ENCODE results near the gene CACNA1H. TPM values are rescaled to one million over a fixed set of nuclear protein-coding genes. Genes with fewer than 3 reads are reported as not detected.

Gene CACNA1H
- total RNA-seq, 1 donor from 2014 or later, result 26.1 TPM

DNA sequence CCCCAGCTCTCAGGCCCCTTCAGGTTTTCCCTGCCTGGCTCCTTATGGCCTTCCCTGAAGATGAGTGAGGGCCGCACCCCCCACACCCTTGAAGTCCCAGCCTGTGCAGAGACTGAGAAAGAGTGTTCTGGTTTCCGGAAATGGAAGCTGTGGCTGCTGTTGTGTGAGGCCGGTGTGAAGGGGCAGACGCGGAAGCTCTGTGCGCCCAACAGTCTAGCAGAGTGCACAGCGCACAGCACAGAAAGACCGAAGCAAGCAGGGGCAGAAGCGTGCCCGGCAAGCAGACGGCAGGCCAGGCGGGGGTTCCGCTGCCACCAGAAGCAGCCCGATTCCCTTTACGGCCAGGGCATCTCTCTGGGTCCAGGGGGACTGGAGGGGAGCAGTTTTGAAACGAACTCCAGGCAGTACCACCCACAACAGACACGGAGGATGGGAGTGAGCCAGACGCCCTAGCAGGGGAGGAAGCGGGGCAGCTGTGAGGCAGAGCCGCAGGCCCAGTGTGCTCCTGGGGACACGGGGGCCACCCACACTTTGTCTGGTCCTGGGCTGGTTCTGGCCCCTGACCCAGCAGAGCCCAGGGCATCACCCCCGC lies 55.4 kb downstream of the CACNA1H start:
- Histone ChIP-seq H3K27ac (ENCODE audit: low read depth, low read length) (no peak overlapping the region), H3K4me1 (ENCODE audit: control insufficient read depth in 3 of 3, insufficient read depth in 3 of 3, low read length in 3 of 3) (no peaks in the 10 kb centered on the region), H3K36me3 (ENCODE audit: control insufficient read depth in 3 of 3, insufficient read depth in 3 of 3, low read length in 3 of 3) (no peaks in the 10 kb centered on the region), H3K9me3 (ENCODE audit: control insufficient read depth in 3 of 3, low read length in 3 of 3) (no peaks in the 10 kb centered on the region), H3K4me3 (ENCODE audit: low read length in 3 of 3) (no peak overlapping the region), H3K27me3 (ENCODE audit: control insufficient read depth in 3 of 3, insufficient read depth in 3 of 3, low read length in 3 of 3) (peaks cover 13 to 18% (median 13%) of the 10 kb centered on the region in 3 donors), H3K9ac (ENCODE audit: low read depth in 1 of 3, low read length in 3 of 3) (no peak overlapping the region)

GRCh38 chr16:1209081-1209480 lies 56.2 kb downstream of the CACNA1H start:
- H3K4me3 ChIP-seq (ENCODE audit: low read length in 3 of 3), result no peak overlapping the region
- peaks cover 13 to 18% (median 13%) of the 10 kb centered on the region in 3 donors for H3K27me3 ChIP-seq (ENCODE audit: control insufficient read depth in 3 of 3, insufficient read depth in 3 of 3, low read length in 3 of 3)
- H3K9me3 ChIP-seq (ENCODE audit: control insufficient read depth in 3 of 3, low read length in 3 of 3), result no peaks in the 10 kb centered on the region
- no peak overlapping the region for H3K9ac ChIP-seq (ENCODE audit: low read depth in 1 of 3, low read length in 3 of 3)
- no peaks in the 10 kb centered on the region for H3K4me1 ChIP-seq (ENCODE audit: control insufficient read depth in 3 of 3, insufficient read depth in 3 of 3, low read length in 3 of 3)
- H3K36me3 ChIP-seq (ENCODE audit: control insufficient read depth in 3 of 3, insufficient read depth in 3 of 3, low read length in 3 of 3), result no peaks in the 10 kb centered on the region
- H3K27ac ChIP-seq (ENCODE audit: low read depth, low read length), result no peak overlapping the region

DNA sequence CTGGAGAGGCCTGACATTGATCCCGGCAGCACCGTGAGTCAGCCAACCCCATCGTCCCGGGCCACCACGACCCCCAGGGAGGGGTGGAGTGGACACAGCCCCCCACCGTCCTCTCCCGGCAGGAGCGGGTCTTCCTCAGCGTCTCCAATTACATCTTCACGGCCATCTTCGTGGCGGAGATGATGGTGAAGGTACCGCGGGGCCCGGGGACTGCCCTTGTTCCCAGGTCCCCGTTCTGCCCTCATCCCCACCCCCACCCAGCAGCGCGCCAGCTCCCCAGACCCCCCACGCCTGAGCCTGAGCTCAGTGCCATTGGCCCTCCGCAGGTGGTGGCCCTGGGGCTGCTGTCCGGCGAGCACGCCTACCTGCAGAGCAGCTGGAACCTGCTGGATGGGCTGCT lies 57.6 kb downstream of the CACNA1H start:
- no peaks in the 10 kb centered on the region for H3K36me3 ChIP-seq (ENCODE audit: control insufficient read depth in 3 of 3, insufficient read depth in 3 of 3, low read length in 3 of 3)
- H3K4me1 ChIP-seq (ENCODE audit: control insufficient read depth in 3 of 3, insufficient read depth in 3 of 3, low read length in 3 of 3), result no peaks in the 10 kb centered on the region

DNA sequence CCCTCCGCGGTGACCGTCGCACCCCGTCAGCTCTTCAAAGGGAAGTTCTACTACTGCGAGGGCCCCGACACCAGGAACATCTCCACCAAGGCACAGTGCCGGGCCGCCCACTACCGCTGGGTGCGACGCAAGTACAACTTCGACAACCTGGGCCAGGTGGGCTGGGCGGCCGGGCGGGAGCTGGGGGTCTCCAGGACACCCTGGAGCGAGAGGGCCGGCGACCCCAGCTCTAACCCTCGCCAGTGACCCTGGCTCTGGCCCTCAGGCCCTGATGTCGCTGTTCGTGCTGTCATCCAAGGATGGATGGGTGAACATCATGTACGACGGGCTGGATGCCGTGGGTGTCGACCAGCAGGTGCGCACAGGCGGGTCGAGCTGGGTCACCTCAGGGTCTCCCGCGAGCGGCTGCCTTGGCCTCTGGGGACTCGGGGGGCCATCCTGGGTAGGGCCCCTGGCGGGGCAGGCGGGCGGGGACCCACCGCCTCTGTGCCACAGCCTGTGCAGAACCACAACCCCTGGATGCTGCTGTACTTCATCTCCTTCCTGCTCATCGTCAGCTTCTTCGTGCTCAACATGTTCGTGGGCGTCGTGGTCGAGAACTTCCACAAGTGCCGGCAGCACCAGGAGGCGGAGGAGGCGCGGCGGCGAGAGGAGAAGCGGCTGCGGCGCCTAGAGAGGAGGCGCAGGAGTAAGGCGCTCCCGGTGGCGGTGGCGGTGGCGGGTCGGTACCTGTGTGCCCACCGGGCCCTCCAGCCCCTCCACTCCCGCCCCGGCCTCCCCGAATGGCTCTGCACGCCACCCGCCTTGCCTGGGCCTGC lies 58.8 kb downstream of the CACNA1H start:
- no peaks in the 10 kb centered on the region for H3K36me3 ChIP-seq (ENCODE audit: control insufficient read depth in 3 of 3, insufficient read depth in 3 of 3, low read length in 3 of 3)
- H3K4me3 ChIP-seq (ENCODE audit: low read length in 3 of 3), result no peak overlapping the region
- H3K27ac ChIP-seq (ENCODE audit: low read depth, low read length), result no peak overlapping the region
- H3K9me3 ChIP-seq (ENCODE audit: control insufficient read depth in 3 of 3, low read length in 3 of 3), result no peaks in the 10 kb centered on the region
- H3K9ac ChIP-seq (ENCODE audit: low read depth in 1 of 3, low read length in 3 of 3), result no peak overlapping the region
- peaks cover 7 to 10% (median 9%) of the 10 kb centered on the region in 3 donors for H3K27me3 ChIP-seq (ENCODE audit: control insufficient read depth in 3 of 3, insufficient read depth in 3 of 3, low read length in 3 of 3)
- no peaks in the 10 kb centered on the region for H3K4me1 ChIP-seq (ENCODE audit: control insufficient read depth in 3 of 3, insufficient read depth in 3 of 3, low read length in 3 of 3)

More for the DNA sequence above, 57.6 kb downstream of the CACNA1H start:
- no peak overlapping the region for H3K27ac ChIP-seq (ENCODE audit: low read depth, low read length)
- no peaks in the 10 kb centered on the region for H3K9me3 ChIP-seq (ENCODE audit: control insufficient read depth in 3 of 3, low read length in 3 of 3)
- no peak overlapping the region for H3K9ac ChIP-seq (ENCODE audit: low read depth in 1 of 3, low read length in 3 of 3)
- no peak overlapping the region for H3K4me3 ChIP-seq (ENCODE audit: low read length in 3 of 3)
- peaks cover 9 to 10% (median 10%) of the 10 kb centered on the region in 3 donors for H3K27me3 ChIP-seq (ENCODE audit: control insufficient read depth in 3 of 3, insufficient read depth in 3 of 3, low read length in 3 of 3)

DNA sequence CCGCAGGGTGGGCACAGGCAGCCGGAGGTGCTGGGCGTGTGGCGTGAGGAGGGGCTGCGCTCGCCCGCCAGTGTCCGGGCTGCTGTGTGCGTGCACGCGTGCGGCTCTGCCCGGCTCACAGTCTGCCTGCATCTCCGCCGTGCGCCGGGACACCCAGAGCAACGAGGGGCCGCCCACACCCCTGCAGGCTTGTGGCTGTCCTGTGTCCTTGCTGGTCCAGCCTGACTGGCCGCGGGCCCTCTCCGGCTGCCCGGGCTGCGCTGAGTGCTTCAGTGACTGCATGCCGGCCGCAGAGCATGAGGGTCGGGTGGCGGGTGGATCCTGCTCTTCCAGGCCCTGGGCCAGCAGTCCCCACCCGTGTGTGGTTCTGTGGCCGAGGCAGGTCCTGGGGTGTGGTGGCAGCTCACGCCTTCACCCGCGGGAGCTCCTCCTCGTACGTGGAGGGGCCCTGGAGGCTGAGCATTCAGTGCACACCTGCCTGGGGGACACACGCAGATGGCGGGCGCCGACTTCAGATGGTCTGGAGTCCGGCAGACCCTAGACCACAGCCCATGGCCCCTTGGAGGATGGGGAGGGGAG lies 59.8 kb downstream of the CACNA1H start:
- Histone ChIP-seq H3K27me3 (ENCODE audit: control insufficient read depth in 3 of 3, insufficient read depth in 3 of 3, low read length in 3 of 3) (peaks cover 2 to 10% (median 6%) of the 10 kb centered on the region in 3 donors), H3K4me3 (ENCODE audit: low read length in 3 of 3) (no peak overlapping the region), H3K9me3 (ENCODE audit: control insufficient read depth in 3 of 3, low read length in 3 of 3) (no peaks in the 10 kb centered on the region), H3K27ac (ENCODE audit: low read depth, low read length) (no peak overlapping the region), H3K9ac (ENCODE audit: low read depth in 1 of 3, low read length in 3 of 3) (no peak overlapping the region), H3K4me1 (ENCODE audit: control insufficient read depth in 3 of 3, insufficient read depth in 3 of 3, low read length in 3 of 3) (no peaks in the 10 kb centered on the region), H3K36me3 (ENCODE audit: control insufficient read depth in 3 of 3, insufficient read depth in 3 of 3, low read length in 3 of 3) (no peaks in the 10 kb centered on the region)

DNA sequence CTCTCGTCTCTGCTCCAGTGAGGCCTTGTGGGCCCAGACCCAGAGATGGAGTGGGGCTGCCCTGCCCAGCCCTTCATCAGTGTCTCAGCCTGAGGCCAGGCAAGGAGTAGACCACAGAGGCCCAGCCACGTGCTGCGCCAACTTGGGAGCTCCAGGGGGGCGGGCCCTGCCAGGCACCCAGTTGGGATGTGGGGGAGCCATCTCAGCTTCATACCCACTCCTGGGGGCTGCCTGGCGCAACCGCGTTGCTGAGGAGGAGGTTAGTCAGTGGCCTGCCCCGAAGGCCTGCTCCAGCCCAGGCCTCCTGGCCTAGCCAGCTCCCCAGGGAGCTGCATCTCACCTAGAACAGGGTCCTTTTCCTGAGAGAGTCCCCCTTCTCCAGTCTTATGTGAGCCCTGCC lies 60.3 kb downstream of the CACNA1H start:
- no peak overlapping the region for H3K27ac ChIP-seq (ENCODE audit: low read depth, low read length)

GRCh38 chr16:1213796-1214372 lies 61.0 kb downstream of the CACNA1H start:
- no peak overlapping the region for H3K9ac ChIP-seq (ENCODE audit: low read depth in 1 of 3, low read length in 3 of 3)

More for the DNA sequence above, 60.3 kb downstream of the CACNA1H start:
- no peak overlapping the region for H3K4me3 ChIP-seq (ENCODE audit: low read length in 3 of 3)
- H3K9ac ChIP-seq (ENCODE audit: low read depth in 1 of 3, low read length in 3 of 3), result no peak overlapping the region
- H3K27me3 ChIP-seq (ENCODE audit: control insufficient read depth in 3 of 3, insufficient read depth in 3 of 3, low read length in 3 of 3), result peaks cover 0 to 12% (median 6%) of the 10 kb centered on the region in 3 donors
- no peaks in the 10 kb centered on the region for H3K4me1 ChIP-seq (ENCODE audit: control insufficient read depth in 3 of 3, insufficient read depth in 3 of 3, low read length in 3 of 3)
- H3K36me3 ChIP-seq (ENCODE audit: control insufficient read depth in 3 of 3, insufficient read depth in 3 of 3, low read length in 3 of 3), result no peaks in the 10 kb centered on the region
- no peaks in the 10 kb centered on the region for H3K9me3 ChIP-seq (ENCODE audit: control insufficient read depth in 3 of 3, low read length in 3 of 3)

DNA sequence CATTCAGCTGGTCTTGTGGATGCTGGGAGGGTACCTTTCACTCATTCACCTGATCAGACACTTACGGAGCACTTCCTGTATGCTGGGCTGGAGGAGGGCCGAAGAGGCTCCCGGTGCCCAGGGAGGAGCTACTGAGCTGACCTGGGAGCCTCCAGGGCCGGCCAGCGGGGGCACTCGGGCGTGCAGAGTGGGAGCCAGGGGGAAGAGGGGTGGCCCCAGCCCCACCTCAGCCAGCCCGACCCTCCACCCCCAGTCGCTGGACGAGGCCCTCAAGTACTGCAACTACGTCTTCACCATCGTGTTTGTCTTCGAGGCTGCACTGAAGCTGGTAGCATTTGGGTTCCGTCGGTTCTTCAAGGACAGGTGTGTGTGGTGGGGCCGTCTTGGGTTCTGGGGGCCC lies 61.8 kb downstream of the CACNA1H start:
- no peak overlapping the region for H3K4me3 ChIP-seq (ENCODE audit: low read length in 3 of 3)
- H3K27me3 ChIP-seq (ENCODE audit: control insufficient read depth in 3 of 3, insufficient read depth in 3 of 3, low read length in 3 of 3), result peaks cover 0 to 9% (median 6%) of the 10 kb centered on the region in 3 donors
- H3K36me3 ChIP-seq (ENCODE audit: control insufficient read depth in 3 of 3, insufficient read depth in 3 of 3, low read length in 3 of 3), result no peaks in the 10 kb centered on the region
- no peak overlapping the region for H3K27ac ChIP-seq (ENCODE audit: low read depth, low read length)
- no peaks in the 10 kb centered on the region for H3K9me3 ChIP-seq (ENCODE audit: control insufficient read depth in 3 of 3, low read length in 3 of 3)
- no peaks in the 10 kb centered on the region for H3K4me1 ChIP-seq (ENCODE audit: control insufficient read depth in 3 of 3, insufficient read depth in 3 of 3, low read length in 3 of 3)
- H3K9ac ChIP-seq (ENCODE audit: low read depth in 1 of 3, low read length in 3 of 3), result no peak overlapping the region

More at GRCh38 chr16:1213796-1214372, 61.0 kb downstream of the CACNA1H start:
- Histone ChIP-seq H3K4me3 (ENCODE audit: low read length in 3 of 3) (no peak overlapping the region), H3K9me3 (ENCODE audit: control insufficient read depth in 3 of 3, low read length in 3 of 3) (no peaks in the 10 kb centered on the region), H3K36me3 (ENCODE audit: control insufficient read depth in 3 of 3, insufficient read depth in 3 of 3, low read length in 3 of 3) (no peaks in the 10 kb centered on the region), H3K4me1 (ENCODE audit: control insufficient read depth in 3 of 3, insufficient read depth in 3 of 3, low read length in 3 of 3) (no peaks in the 10 kb centered on the region), H3K27me3 (ENCODE audit: control insufficient read depth in 3 of 3, insufficient read depth in 3 of 3, low read length in 3 of 3) (peaks cover 0 to 11% (median 6%) of the 10 kb centered on the region in 3 donors), H3K27ac (ENCODE audit: low read depth, low read length) (no peak overlapping the region)

DNA sequence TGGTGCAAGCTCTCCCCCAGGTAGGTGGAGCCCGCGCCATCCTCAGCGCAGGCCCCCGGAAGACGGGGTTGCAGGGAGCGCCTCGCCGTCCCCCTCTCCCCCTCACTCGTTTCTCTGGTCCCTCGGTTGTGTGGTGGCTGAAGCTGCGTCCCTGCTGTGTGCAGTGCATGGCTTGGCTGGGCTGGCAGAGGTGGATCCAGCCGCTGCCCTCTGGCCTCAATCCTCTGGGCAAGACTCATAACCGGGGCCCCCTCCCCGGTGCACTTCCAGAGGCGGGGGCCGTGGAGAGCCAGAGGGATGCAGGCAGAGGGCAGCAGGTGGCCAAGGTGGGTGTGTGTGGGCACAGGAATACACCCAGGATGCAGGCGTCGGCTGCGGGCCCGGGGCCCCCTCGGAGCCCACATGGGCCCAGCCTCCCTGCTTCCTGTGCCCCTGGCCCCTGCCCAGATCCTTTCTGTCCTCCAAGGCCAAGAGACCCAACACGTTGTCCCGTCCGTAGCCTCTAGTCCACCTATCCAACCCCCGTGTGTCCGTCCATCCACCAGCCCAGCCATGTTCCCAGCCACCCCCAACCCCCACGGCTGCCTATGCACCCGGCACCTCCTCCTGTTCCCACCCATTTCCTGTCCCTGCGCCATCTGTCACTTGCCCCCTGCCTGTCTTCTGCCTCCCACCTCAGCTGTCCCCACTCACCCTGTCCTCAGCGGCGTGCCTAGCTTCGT lies 62.8 kb downstream of the CACNA1H start:
- H3K27me3 ChIP-seq (ENCODE audit: control insufficient read depth in 3 of 3, insufficient read depth in 3 of 3, low read length in 3 of 3), result peaks cover 0 to 8% (median 6%) of the 10 kb centered on the region in 3 donors
- no peak overlapping the region for H3K4me3 ChIP-seq (ENCODE audit: low read length in 3 of 3)
- H3K27ac ChIP-seq (ENCODE audit: low read depth, low read length), result no peak overlapping the region
- H3K9ac ChIP-seq (ENCODE audit: low read depth in 1 of 3, low read length in 3 of 3), result no peak overlapping the region
- H3K4me1 ChIP-seq (ENCODE audit: control insufficient read depth in 3 of 3, insufficient read depth in 3 of 3, low read length in 3 of 3), result no peaks in the 10 kb centered on the region
- H3K36me3 ChIP-seq (ENCODE audit: control insufficient read depth in 3 of 3, insufficient read depth in 3 of 3, low read length in 3 of 3), result no peaks in the 10 kb centered on the region
- no peaks in the 10 kb centered on the region for H3K9me3 ChIP-seq (ENCODE audit: control insufficient read depth in 3 of 3, low read length in 3 of 3)

Measured in skeletal muscle tissue (tissue), 4 donors.